NB4 (cell line): ENCODE measurements around the gene ADCY1.

Source experiments
- POLR2A ChIP-seq: IDR thresholded peaks from 2 replicates; pipeline ENCODE4 v1.6.1; 2011; ENCODE audit warnings: mild to moderate bottlenecking; ENCODE audit not compliant: insufficient read length; ENCODE audit errors: extremely low read depth
- TF ChIP-seq, protein P1 (sequence below): IDR thresholded peaks from 2 replicates; pipeline ENCODE4 v1.6.1; 2011; ENCODE audit warnings: low read depth, low read length
- TF ChIP-seq, protein P2 (sequence below): IDR thresholded peaks from one replicate; pipeline ENCODE4 v1.5.1; 2012; ENCODE audit warnings: low read depth, low read length

DNA sequence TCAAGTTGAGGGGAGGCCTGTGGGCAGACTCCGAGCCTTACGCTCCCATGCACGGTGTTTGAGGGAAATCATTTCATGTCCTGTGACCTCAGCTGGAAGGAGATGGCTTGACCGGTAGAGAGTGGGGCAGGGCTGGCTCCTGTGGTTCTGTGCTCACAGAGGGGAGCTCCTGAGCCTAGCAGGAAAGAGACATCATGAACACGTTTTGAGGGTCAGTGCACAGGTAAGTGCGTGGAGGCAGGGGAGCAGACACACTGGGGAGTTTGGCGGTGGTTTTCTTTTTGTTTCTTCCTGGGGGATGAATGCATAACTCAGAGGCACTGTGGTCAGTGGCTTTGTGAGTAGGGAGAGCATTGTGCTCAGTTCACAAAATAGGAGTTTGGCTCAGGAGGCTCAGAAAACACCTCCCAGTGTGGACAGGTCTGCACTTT, 22.5 kb downstream of the ADCY1 start:
- TF ChIP-seq, protein P1, sequence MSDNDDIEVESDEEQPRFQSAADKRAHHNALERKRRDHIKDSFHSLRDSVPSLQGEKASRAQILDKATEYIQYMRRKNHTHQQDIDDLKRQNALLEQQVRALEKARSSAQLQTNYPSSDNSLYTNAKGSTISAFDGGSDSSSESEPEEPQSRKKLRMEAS, result no peak
- TF ChIP-seq, protein P2, sequence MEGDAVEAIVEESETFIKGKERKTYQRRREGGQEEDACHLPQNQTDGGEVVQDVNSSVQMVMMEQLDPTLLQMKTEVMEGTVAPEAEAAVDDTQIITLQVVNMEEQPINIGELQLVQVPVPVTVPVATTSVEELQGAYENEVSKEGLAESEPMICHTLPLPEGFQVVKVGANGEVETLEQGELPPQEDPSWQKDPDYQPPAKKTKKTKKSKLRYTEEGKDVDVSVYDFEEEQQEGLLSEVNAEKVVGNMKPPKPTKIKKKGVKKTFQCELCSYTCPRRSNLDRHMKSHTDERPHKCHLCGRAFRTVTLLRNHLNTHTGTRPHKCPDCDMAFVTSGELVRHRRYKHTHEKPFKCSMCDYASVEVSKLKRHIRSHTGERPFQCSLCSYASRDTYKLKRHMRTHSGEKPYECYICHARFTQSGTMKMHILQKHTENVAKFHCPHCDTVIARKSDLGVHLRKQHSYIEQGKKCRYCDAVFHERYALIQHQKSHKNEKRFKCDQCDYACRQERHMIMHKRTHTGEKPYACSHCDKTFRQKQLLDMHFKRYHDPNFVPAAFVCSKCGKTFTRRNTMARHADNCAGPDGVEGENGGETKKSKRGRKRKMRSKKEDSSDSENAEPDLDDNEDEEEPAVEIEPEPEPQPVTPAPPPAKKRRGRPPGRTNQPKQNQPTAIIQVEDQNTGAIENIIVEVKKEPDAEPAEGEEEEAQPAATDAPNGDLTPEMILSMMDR, result no peak
- no peak for TF ChIP-seq POLR2A
